Testis (tissue), 2 donors: ENCODE data around the gene MAP2K7.

ENCODE experiments used
- POLR2A ChIP-seq: fragments of 450-650 bp; IDR thresholded peaks from one replicate; pipeline ENCODE4 v1.6.1; 2017; ENCODE audit warnings: antibody characterized with exemption, mild to moderate bottlenecking, moderate library complexity
- TF ChIP-seq, protein P1 (sequence below), 3 experiments: fragments of 450-650 bp in 2 of 3; fragments of 200-600 bp in 1 of 3; sonication (generic) in 1 of 3; IDR thresholded peaks; one replicate each; pipeline ENCODE4 v1.5.1; 2016 to 2019; ENCODE audit warnings: antibody characterized with exemption in 3 of 3, mild to moderate bottlenecking in 2 of 3, moderate library complexity in 1 of 3

GRCh38 chr19:7895565-7895964 is 8.1 kb upstream of the MAP2K7 start:
- TF ChIP-seq, protein P1, sequence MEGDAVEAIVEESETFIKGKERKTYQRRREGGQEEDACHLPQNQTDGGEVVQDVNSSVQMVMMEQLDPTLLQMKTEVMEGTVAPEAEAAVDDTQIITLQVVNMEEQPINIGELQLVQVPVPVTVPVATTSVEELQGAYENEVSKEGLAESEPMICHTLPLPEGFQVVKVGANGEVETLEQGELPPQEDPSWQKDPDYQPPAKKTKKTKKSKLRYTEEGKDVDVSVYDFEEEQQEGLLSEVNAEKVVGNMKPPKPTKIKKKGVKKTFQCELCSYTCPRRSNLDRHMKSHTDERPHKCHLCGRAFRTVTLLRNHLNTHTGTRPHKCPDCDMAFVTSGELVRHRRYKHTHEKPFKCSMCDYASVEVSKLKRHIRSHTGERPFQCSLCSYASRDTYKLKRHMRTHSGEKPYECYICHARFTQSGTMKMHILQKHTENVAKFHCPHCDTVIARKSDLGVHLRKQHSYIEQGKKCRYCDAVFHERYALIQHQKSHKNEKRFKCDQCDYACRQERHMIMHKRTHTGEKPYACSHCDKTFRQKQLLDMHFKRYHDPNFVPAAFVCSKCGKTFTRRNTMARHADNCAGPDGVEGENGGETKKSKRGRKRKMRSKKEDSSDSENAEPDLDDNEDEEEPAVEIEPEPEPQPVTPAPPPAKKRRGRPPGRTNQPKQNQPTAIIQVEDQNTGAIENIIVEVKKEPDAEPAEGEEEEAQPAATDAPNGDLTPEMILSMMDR (IDR thresholded peaks at IDR 0.05), result no peak
- TF ChIP-seq POLR2A, result no peak
